Esophagus muscularis mucosa (tissue), 4 donors: ENCODE measurements around the gene TIMM23B. TPM values are rescaled to one million over a fixed set of nuclear protein-coding genes. Genes with fewer than 3 reads are reported as not detected.
"Not testable (repeated sequence)": the region's sequence is repeated elsewhere in the genome, so short reads cannot be mapped to it uniquely, and the experiment has no call there.

Experiments used
- DNase-seq: peaks from one replicate; pipeline ENCODE4 v3.0.0-alpha.2; 2017; ENCODE audit errors: extremely low spot score
- H3K27ac ChIP-seq, 4 donors: fragments of 200-600 bp; sonication (generic); replicated peaks in 1 of 4; 1 replicate in 3 of 4; 2 replicates in 1 of 4; pipeline ENCODE4 v1.5.1; 2016 to 2019; ENCODE audit warnings: mild to moderate bottlenecking in 1 of 4
- H3K27me3 ChIP-seq, 4 donors: fragments of 200-600 bp; sonication (generic); one replicate each; pipeline versions ENCODE4 v1.5.1 to v1.6.0; 2016 to 2019
- H3K36me3 ChIP-seq, 4 donors: fragments of 200-600 bp; sonication (generic); one replicate each; pipeline ENCODE4 v1.5.1; 2016 to 2019
- H3K4me1 ChIP-seq, 4 donors: fragments of 200-600 bp; sonication (generic); one replicate each; pipeline ENCODE4 v1.5.1; 2016 to 2019
- H3K4me3 ChIP-seq, 4 donors: fragments of 200-600 bp; sonication (generic); 1 replicate in 2 of 4; 2 replicates in 2 of 4; pipeline ENCODE4 v1.5.1; 2016 to 2019; ENCODE audit warnings: mild to moderate bottlenecking in 4 of 4, moderate library complexity in 1 of 4
- H3K9me3 ChIP-seq, 4 donors: fragments of 200-600 bp; sonication (generic); 1 replicate in 3 of 4; 2 replicates in 1 of 4; pipeline ENCODE4 v1.5.1; 2016 to 2019
- POLR2AphosphoS5 ChIP-seq, 2 donors: sonication (generic); formaldehyde crosslinking; IDR thresholded peaks; one replicate each; pipeline ENCODE4 v1.6.1; 2017; ENCODE audit warnings: antibody characterized with exemption in 2 of 2
- WGBS: methylation state at CpG from one replicate; pipeline ENCODE4 v1.1.5; 2018; 5-methylcytosine and 5-hydroxymethylcytosine counted together
- intact Hi-C: fragments of 100-400 bp; cut with DNase I; formaldehyde crosslinking; loops from one replicate; pipeline ENCODE4 v1.15.1; 2023
- total RNA-seq, 4 donors: library from RNA; depleted of rRNA; stranded (reverse); fragments of >200 nt; gene quantifications; one replicate each; pipeline versions ENCODE4 v1.1.0 to v1.2.1, GENCODE V29; 2016

TIMM23B gene
- 10 to 100 TPM; 13.5 to 24.9 (median 19.4) TPM for total RNA-seq

GRCh38 chr10:49941447-49942338 is at the start of gene TIMM23B, which contains the start of gene PARG:
Gene TIMM23B, plus strand, starts transcription at chr10:49942053. Its CDS starts 142 bp downstream, at chr10:49942195.
Gene PARG, minus strand, starts transcription at chr10:49942027. Its CDS starts 302 bp downstream, at chr10:49941725.
- WGBS: under 1% methylated on average over 60 of the region's 81 CpGs
- TF ChIP-seq POLR2AphosphoS5 (IDR thresholded peaks at IDR 0.05): peak; percentile 80 to 85
- intact Hi-C loops, H3K9me3 ChIP-seq, H3K27me3 ChIP-seq: not testable (repeated sequence)
- H3K4me3 ChIP-seq: peak within 1 kb of the TSS; percentile 82 to 90 (median 86)
- peaks cover 0 to 12% (median 5%) of the 10 kb centered on the region in 4 donors for H3K36me3 ChIP-seq
- peak; percentile 92 for DNase-seq
- H3K4me1 ChIP-seq: peaks cover 19 to 36% (median 31%) of the 10 kb centered on the region in 4 donors
- peak within 1 kb of the TSS; percentile 72 to 85 (median 76) for H3K27ac ChIP-seq

- H3K36me3 ChIP-seq, intact Hi-C loops, H3K9me3 ChIP-seq, H3K4me1 ChIP-seq, H3K4me3 ChIP-seq, DNase-seq, H3K27me3 ChIP-seq, H3K27ac ChIP-seq: not testable (repeated sequence)
- WGBS: 78% methylated on average over 1 of the region's 2 CpGs
These were observed 41.9 kb upstream of the TIMM23B start for GRCh38 chr10:49899999-49900398.

- H3K4me3 ChIP-seq, H3K9me3 ChIP-seq, H3K27me3 ChIP-seq, H3K27ac ChIP-seq, H3K4me1 ChIP-seq, intact Hi-C loops, DNase-seq, H3K36me3 ChIP-seq: not testable (repeated sequence)
- 86% methylated on average over 3 of the region's 3 CpGs for WGBS
These were observed 41.4 kb upstream of the TIMM23B start for GRCh38 chr10:49900406-49900805.

GRCh38 chr10:49903829-49904228 is 38.0 kb upstream of the TIMM23B start:
- intact Hi-C loops, H3K9me3 ChIP-seq, H3K4me1 ChIP-seq, H3K4me3 ChIP-seq, H3K36me3 ChIP-seq, H3K27ac ChIP-seq, H3K27me3 ChIP-seq, DNase-seq: not testable (repeated sequence)
- WGBS: 86% methylated on average over 3 of the region's 3 CpGs

- intact Hi-C loops, H3K4me1 ChIP-seq, DNase-seq, H3K4me3 ChIP-seq, H3K27me3 ChIP-seq, H3K27ac ChIP-seq, H3K9me3 ChIP-seq: not testable (repeated sequence)
- H3K36me3 ChIP-seq: peaks cover 0 to 19% (median 0%) of the 10 kb centered on the region in 4 donors
- 81% methylated on average over 4 of the region's 4 CpGs for WGBS
These were observed 33.4 kb upstream of the TIMM23B start for GRCh38 chr10:49908290-49909080.

GRCh38 chr10:49910295-49910694 is 31.6 kb upstream of the TIMM23B start:
- H3K27me3 ChIP-seq, DNase-seq, H3K9me3 ChIP-seq, H3K4me3 ChIP-seq, H3K4me1 ChIP-seq, intact Hi-C loops, H3K27ac ChIP-seq: not testable (repeated sequence)
- peaks cover 0 to 13% (median 0%) of the 10 kb centered on the region in 4 donors for H3K36me3 ChIP-seq
- no CpG with 5 or more reads among the region's 1 CpG for WGBS

GRCh38 chr10:49916451-49916850 is 25.4 kb upstream of the TIMM23B start:
- intact Hi-C loops, H3K27me3 ChIP-seq, H3K4me1 ChIP-seq, DNase-seq, H3K4me3 ChIP-seq, H3K9me3 ChIP-seq, H3K27ac ChIP-seq: not testable (repeated sequence)
- peaks cover 0 to 37% (median 8%) of the 10 kb centered on the region in 4 donors for H3K36me3 ChIP-seq

- H3K4me1 ChIP-seq, DNase-seq, H3K4me3 ChIP-seq, intact Hi-C loops, H3K27ac ChIP-seq, H3K27me3 ChIP-seq, H3K9me3 ChIP-seq: not testable (repeated sequence)
- H3K36me3 ChIP-seq: peaks cover 4 to 36% (median 16%) of the 10 kb centered on the region in 4 donors
These were observed 23.9 kb upstream of the TIMM23B start for GRCh38 chr10:49917927-49918326.

- H3K4me1 ChIP-seq, intact Hi-C loops, H3K9me3 ChIP-seq, H3K27ac ChIP-seq, H3K27me3 ChIP-seq, H3K4me3 ChIP-seq, DNase-seq: not testable (repeated sequence)
- peaks cover 4 to 41% (median 22%) of the 10 kb centered on the region in 4 donors for H3K36me3 ChIP-seq
- WGBS: 80% methylated on average over 4 of the region's 4 CpGs
These were observed 19.8 kb upstream of the TIMM23B start for GRCh38 chr10:49922041-49922440.

- H3K27me3 ChIP-seq, H3K4me3 ChIP-seq, intact Hi-C loops, H3K27ac ChIP-seq, H3K4me1 ChIP-seq, H3K9me3 ChIP-seq, DNase-seq: not testable (repeated sequence)
- 92% methylated on average over 2 of the region's 4 CpGs for WGBS
- peaks cover 7 to 46% (median 24%) of the 10 kb centered on the region in 4 donors for H3K36me3 ChIP-seq
These were observed 18.3 kb upstream of the TIMM23B start for GRCh38 chr10:49923572-49923971.

- DNase-seq, H3K4me1 ChIP-seq, H3K27me3 ChIP-seq, intact Hi-C loops, H3K27ac ChIP-seq, H3K4me3 ChIP-seq, H3K9me3 ChIP-seq: not testable (repeated sequence)
- 66% methylated on average over 5 of the region's 5 CpGs for WGBS
- H3K36me3 ChIP-seq: peaks cover 0 to 35% (median 8%) of the 10 kb centered on the region in 4 donors
These were observed 10.6 kb upstream of the TIMM23B start for GRCh38 chr10:49931276-49931675.
